Lung microvascular endothelial cell (primary cell): ENCODE measurements around the gene SLC25A21. TPM values are rescaled to one million over a fixed set of nuclear protein-coding genes. Genes with fewer than 3 reads are reported as not detected.
"Not testable (repeated sequence)": the region's sequence is repeated elsewhere in the genome, so short reads cannot be mapped to it uniquely, and the experiment has no call there.

ENCODE experiments used
- DNase-seq, 2 donors: peaks; one replicate each; pipeline versions ENCODE4 v3.0.0 to v3.0.0-alpha.2; 2010; ENCODE audit warnings: low read depth in 2 of 2
- total RNA-seq: library from RNA; depleted of rRNA; stranded (reverse); fragments of >200 nt; gene quantifications from 2 replicates; pipeline ENCODE4 v1.2.1, GENCODE V29; 2014

The SLC25A21 gene
- 0.20 and 0.87 TPM in 2 replicates for total RNA-seq

DNA sequence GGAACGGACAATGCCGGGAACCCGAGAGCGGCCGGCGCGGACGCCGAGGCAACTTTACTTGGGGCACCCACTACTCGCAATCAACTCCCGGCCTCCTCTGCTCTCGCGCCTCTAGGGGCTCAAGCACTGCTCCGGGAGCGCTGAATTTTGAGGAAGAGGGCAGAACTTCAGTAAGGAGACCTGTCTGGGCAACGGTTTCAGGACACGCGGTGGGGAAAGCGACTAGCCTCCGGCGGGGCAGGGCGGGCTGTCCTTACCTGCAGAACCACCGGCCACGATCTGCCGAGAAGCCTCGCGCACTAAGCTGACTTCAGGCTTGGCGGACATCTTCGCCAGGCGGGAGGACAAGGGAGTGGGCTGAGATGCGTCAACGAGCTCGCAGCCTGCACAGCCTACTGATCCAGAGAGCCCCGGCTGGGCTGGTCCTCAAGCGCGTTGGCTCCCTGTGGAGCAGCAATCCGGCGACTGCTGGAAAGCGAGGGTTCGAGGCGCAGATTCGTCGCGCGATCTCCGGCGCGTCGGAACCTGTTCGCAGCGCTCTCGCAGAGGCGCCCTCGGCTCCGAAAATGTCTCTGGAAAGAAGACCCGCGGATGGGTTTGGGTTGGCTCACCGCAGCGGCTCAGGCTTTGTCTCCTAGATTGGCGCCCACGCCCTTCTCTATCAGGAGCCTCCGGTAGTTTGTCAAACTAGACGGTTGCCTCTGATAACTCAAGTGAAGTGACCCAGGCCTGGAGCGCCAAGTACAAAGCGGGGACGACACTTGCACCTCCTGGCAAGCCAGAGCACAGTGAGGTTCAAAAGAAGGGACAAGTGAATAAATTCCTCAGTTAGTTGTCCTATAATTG is at the start of gene SLC25A21:
SLC25A21 (minus strand) TSS at position 583 of the 846 bp plus-strand sequence.
- peak; percentile 73 to 88 for DNase-seq

DNA sequence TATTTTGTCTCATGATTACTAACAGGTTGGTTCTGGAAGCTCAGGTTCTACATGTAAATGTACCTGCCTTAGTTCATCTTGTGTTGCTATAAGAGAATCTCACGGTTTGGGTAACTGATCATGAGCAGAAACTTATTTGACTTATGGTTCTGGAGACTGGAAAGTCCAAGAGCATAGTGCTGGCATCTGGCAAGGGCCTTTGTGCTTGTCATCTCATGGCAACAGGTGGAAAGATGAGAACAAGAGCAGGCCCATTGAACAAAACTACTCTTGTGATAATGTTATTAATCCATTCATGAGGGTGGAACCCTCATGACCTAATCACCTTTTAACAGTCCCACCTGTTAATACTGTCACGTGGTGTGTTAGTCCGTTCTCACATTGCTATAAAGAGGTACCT is 48.7 kb upstream of the SLC25A21 start:
- no peak for DNase-seq

DNA sequence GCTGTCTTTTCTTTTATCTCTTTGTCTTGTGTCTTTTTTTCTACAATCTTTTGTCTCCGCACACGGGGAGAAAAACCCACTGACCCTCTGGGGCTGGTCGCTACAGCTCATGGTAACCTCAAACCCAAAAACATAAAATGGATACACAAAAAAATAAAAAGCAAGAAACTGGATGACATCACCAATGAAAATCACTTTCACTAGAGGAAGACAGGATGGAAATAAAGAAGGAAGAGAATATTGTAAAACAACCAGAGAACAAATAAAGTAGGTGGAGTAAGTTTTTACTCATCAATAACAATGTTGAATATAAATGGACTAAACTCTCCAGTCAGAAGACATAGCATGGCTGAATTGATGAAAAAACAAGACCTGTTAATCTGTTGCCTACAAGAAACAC is 42.9 kb upstream of the SLC25A21 start:
- no peak for DNase-seq

- DNase-seq, result peak in 1 of 2 donors; percentile 60
These were observed 40.6 kb upstream of the SLC25A21 start for GRCh38 chr14:37213016-37213415.

DNA sequence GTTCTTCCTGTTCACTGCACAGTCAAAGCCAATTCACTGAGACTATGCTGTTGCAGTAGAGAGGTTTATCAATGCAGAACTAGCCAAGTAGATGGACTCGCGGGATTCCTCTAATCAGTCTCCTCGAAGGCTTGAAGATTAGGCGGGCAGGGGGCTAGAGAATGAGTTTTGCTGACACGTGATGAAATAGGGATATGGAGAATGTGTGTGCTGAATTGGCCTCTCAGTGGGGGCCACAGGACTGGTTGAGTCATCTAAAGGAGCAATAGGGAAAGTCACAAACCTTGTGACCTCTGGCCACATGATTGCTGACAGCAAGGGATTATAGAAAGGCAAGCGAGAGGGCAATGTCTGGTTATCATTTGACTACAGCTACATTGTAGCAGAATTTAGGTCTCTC is 38.0 kb upstream of the SLC25A21 start:
- DNase-seq, result no peak

GRCh38 chr14:37209617-37210016 is 37.2 kb upstream of the SLC25A21 start:
- DNase-seq, result not testable (repeated sequence)

- DNase-seq, result not testable (repeated sequence)
These were observed 33.5 kb upstream of the SLC25A21 start for GRCh38 chr14:37205623-37206605.

DNA sequence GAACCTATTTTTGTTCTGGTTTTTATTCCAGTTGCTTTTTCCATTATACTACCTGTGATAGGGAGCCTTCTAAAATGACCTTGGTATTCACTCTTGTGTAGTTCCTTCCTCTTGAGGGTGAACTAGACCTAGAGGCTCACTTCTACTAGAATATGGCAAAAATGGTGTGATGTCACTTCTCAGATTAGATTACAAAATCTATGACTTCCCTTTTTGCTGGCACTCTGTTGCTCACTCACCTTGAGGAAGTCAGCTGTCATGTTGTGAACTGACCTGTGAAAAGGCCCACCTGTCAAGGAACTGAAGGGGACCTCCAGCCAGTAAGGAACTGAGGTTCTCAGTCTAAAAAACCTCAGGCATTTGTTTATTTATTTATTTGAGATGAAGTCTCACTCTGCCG is 31.0 kb upstream of the SLC25A21 start:
- DNase-seq, result no peak

DNA sequence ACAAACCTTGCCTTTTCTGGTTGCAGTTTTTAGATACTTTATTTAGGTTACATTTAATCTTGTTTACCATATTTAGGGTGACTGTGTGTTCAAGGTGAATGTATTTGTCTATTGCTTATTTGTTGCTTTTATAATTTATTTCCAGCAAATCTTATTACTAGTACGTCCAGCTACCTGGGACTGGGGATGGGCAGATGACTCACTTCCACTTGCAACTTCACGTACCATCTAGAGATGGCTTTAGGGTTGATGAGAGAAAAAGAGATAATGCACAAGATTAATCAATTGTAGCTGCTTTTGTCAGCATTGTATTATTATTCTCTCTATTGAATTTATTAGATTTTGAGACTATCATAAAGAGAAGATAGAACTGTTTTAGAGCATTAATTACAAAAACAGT is 30.4 kb upstream of the SLC25A21 start:
- DNase-seq, result no peak

GRCh38 chr14:37202265-37202664 is 29.9 kb upstream of the SLC25A21 start:
- DNase-seq, result peak in 1 of 2 donors; percentile 30

DNA sequence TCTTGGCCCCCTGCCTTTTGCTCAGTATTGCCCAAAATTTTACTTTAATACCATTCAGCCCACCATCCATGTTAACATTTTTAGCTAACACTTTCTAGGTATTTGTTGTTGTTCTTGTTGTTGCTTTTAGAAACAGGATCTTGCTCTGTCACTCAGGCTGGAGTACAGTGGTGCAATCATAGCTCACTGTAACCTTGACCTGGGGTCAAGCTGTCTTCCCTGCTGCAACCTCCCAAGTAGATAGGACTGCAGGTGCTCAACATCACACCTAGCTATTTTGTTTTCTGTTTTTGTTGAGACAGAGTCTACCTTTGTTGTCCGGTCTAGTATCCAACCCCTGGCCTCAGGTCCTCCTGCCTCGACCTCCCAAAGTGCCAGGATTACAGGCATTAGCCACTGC is 29.3 kb upstream of the SLC25A21 start:
- DNase-seq, result no peak

DNA sequence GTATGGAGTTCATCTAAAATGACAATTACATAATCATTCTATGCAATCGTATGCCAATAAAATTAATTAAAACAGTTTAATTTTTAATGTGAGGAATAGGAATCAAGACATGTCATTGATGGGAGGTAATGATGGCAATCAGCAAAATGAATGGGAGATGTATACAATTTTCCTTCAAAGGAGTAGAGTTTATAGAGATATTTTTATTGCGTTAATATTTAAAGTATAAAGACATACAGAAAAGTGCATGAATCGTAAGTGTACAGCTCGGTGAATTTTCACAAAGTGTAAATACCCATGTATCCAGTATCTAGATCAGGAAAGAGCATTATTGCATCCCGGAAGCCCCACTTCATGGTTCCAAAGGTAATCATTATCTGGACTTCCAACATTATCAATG is 26.5 kb upstream of the SLC25A21 start:
- DNase-seq, result no peak

DNA sequence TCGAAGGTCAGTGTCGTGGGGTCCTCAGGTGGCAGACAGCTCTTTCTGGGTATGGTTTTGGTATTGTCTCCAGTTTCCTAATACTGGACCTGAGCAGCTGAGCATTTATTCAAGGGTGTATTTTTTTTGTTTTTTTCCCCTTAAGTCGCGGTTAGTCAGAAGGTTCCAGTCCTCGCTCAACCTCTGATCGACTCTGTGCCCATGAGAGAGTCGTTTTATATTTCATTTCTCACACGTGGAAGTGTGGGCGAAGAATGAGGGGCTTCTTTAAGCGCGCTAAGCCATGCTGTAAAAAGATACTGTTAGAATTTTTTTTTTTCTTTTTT is 25.8 kb upstream of the SLC25A21 start:
- DNase-seq, result no peak

DNA sequence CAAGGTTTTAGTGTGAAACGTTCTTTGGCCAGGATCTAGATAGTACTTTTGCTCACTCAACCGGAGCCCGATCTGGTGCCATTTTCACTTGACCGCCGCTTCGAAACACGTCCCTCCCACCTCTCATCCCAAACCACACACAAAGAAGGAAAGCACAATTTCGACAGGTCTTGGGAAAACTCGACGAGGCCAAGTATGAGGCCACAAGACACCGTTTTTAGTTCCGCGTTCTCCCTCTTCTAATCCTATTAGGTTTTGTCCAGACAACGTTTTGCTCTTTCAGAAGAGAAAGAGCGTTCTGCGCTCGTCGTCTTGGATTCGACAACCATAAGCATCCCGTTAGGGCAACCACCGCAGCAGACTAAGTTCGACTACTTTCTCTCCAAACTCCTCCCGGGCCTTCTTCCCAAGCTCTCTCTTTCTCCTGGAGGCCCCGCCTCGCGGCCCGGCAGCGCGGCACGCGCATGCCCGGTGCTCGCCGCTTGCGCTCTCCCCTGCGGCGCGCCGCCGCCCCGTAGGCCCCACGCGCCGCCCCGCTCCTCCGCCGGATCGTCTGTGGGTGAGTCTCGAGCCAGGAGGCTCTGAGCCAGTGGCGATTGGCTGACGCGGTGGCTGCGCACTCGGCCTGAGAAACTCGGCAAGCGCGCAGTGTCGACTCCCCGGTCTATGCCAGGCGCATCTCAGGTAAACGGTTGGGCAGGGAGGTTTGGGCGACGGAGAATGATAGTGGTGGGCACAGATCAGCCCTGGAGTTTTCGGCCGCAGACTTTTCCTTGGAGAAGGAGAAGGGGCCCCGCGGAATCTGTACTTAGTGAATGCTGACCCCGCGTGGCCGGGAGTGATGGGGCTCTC is 25.2 kb upstream of the SLC25A21 start, which contains the start of gene MIPOL1:
MIPOL1 (plus strand) TSS at position 517 of the 852 bp plus-strand sequence. CDS start 49,952 bp downstream, outside the sequence.
- DNase-seq, result peak; percentile 88 to 94

- peak in 1 of 2 donors; percentile 4 for DNase-seq
These were observed 24.4 kb upstream of the SLC25A21 start for GRCh38 chr14:37196604-37197420.

DNA sequence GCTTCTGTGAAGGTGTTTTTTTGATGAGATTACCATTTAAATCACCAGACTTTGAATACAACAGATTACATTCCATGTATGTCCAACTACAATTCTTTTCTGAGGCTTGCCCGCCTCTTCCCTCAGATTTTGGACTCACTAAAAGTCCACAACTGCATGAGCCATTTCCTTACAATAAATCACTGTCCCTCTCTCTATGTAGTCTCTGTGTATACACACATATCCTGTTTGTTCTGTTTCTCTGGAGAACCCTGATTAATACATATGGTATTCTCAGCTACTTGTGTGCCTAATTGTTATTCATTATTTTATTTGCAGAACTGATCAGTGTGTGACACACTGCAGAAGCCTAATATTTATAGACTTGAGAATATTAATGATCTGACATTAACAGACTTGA is 22.9 kb upstream of the SLC25A21 start:
- DNase-seq, result peak; percentile 72 to 95

GRCh38 chr14:37194698-37195097 is 22.3 kb upstream of the SLC25A21 start:
- peak in 1 of 2 donors; percentile 21 for DNase-seq

GRCh38 chr14:37189733-37190132 is 17.3 kb upstream of the SLC25A21 start:
- not testable (repeated sequence) for DNase-seq

GRCh38 chr14:37187840-37188577 is 15.6 kb upstream of the SLC25A21 start:
- not testable (repeated sequence) for DNase-seq

DNA sequence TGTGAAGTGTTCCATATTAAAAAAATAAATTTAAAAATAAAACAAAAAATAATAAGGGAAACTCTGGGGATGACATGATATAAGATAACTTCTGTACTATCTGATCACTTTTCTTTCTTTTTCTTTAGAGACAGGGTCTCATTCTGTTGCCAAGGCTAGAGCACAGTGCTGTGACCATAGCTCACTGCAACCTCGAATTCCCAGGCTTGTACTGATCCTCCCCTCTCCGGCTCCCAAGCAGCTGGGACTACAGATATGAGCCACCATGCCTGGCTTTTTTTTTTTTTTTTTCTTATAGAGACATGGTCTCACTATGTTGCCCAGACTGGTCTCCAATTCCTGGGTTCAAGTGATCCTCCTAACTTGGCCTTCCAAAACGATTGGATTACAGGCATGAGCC is 14.9 kb upstream of the SLC25A21 start:
- no peak for DNase-seq
